Ishikawa (cell line): ENCODE data around the gene CILP2.

Experiments
- CEBPB ChIP-seq: IDR thresholded peaks from 2 replicates; pipeline ENCODE4 v1.6.1; 2012
- CREB1 ChIP-seq: IDR thresholded peaks from 2 replicates; pipeline ENCODE4 v1.6.1; 2012; ENCODE audit warnings: low read depth
- EGR1 ChIP-seq: IDR thresholded peaks from 2 replicates; pipeline ENCODE4 v1.6.1; 2012
- EP300 ChIP-seq: IDR thresholded peaks from 2 replicates; pipeline ENCODE4 v1.6.1; 2012; ENCODE audit warnings: borderline replicate concordance
- FOXM1 ChIP-seq: IDR thresholded peaks from 2 replicates; pipeline ENCODE4 v1.6.1; 2012; ENCODE audit warnings: low read depth, borderline replicate concordance
- RAD21 ChIP-seq: IDR thresholded peaks from 2 replicates; pipeline ENCODE4 v1.6.1; 2012; ENCODE audit warnings: low read depth
- TAF1 ChIP-seq: IDR thresholded peaks from 2 replicates; pipeline ENCODE4 v1.6.1; 2012; ENCODE audit warnings: low read depth, mild to moderate bottlenecking
- TCF12 ChIP-seq: IDR thresholded peaks from 2 replicates; pipeline ENCODE4 v1.6.1; 2012; ENCODE audit warnings: low read depth
- TEAD4 ChIP-seq: IDR thresholded peaks from 2 replicates; pipeline ENCODE4 v1.6.1; 2012
- YY1 ChIP-seq: IDR thresholded peaks from 2 replicates; pipeline ENCODE4 v1.6.1; 2012; ENCODE audit warnings: low read depth
- ZBTB7A ChIP-seq: IDR thresholded peaks from 2 replicates; pipeline ENCODE4 v1.6.1; 2012; ENCODE audit warnings: low read depth
- TF ChIP-seq, protein P1 (sequence below): IDR thresholded peaks from 2 replicates; pipeline ENCODE4 v1.6.1; 2012; ENCODE audit warnings: low read depth, mild to moderate bottlenecking
- TF ChIP-seq, protein P2 (sequence below): IDR thresholded peaks from 2 replicates; pipeline ENCODE4 v1.6.1; 2012
- TF ChIP-seq, protein P3 (sequence below): IDR thresholded peaks from 2 replicates; pipeline ENCODE4 v1.6.1; 2012

DNA sequence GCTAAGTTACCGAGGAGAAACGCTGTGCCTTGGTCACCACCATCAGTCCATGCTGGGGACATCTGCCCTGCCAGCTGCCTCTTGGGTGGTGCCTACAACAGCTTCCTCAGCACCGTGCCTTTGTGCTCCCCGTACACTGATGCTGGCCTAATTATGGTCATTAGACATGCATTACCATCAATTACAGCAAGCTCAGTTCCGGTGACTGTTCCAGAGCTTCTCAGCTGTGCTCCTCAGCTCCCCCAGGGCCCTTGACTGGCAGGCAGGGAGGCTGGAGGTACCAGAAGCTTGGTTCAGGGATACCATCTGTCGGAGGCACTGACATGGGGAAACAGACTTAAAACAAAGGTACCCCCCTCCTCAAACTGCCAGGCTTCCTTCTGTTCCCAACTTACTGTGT lies 40.2 kb downstream of the CILP2 start:
- TF ChIP-seq TAF1: no peak
- TF ChIP-seq YY1: no peak
- no peak for TF ChIP-seq CEBPB
- TF ChIP-seq EP300: no peak
- TF ChIP-seq, protein P1, sequence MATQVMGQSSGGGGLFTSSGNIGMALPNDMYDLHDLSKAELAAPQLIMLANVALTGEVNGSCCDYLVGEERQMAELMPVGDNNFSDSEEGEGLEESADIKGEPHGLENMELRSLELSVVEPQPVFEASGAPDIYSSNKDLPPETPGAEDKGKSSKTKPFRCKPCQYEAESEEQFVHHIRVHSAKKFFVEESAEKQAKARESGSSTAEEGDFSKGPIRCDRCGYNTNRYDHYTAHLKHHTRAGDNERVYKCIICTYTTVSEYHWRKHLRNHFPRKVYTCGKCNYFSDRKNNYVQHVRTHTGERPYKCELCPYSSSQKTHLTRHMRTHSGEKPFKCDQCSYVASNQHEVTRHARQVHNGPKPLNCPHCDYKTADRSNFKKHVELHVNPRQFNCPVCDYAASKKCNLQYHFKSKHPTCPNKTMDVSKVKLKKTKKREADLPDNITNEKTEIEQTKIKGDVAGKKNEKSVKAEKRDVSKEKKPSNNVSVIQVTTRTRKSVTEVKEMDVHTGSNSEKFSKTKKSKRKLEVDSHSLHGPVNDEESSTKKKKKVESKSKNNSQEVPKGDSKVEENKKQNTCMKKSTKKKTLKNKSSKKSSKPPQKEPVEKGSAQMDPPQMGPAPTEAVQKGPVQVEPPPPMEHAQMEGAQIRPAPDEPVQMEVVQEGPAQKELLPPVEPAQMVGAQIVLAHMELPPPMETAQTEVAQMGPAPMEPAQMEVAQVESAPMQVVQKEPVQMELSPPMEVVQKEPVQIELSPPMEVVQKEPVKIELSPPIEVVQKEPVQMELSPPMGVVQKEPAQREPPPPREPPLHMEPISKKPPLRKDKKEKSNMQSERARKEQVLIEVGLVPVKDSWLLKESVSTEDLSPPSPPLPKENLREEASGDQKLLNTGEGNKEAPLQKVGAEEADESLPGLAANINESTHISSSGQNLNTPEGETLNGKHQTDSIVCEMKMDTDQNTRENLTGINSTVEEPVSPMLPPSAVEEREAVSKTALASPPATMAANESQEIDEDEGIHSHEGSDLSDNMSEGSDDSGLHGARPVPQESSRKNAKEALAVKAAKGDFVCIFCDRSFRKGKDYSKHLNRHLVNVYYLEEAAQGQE: no peak
- TF ChIP-seq FOXM1: no peak
- TF ChIP-seq TEAD4: no peak
- TF ChIP-seq, protein P2, sequence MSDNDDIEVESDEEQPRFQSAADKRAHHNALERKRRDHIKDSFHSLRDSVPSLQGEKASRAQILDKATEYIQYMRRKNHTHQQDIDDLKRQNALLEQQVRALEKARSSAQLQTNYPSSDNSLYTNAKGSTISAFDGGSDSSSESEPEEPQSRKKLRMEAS: no peak
- TF ChIP-seq ZBTB7A: no peak
- no peak for TF ChIP-seq RAD21
- no peak for TF ChIP-seq EGR1
- TF ChIP-seq TCF12: no peak
- TF ChIP-seq CREB1: no peak
- TF ChIP-seq, protein P3, sequence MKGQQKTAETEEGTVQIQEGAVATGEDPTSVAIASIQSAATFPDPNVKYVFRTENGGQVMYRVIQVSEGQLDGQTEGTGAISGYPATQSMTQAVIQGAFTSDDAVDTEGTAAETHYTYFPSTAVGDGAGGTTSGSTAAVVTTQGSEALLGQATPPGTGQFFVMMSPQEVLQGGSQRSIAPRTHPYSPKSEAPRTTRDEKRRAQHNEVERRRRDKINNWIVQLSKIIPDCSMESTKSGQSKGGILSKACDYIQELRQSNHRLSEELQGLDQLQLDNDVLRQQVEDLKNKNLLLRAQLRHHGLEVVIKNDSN: no peak
